SK-MEL-5 (cell line): ENCODE results near the gene DBP. TPM values are rescaled to one million over a fixed set of nuclear protein-coding genes. Genes with fewer than 3 reads are reported as not detected.

Experiments used
- total RNA-seq: library from RNA; depleted of rRNA; stranded (reverse); fragments of >200 nt; shearing (Covaris generic); gene quantifications from 2 replicates; pipeline ENCODE4 v1.2.3, GENCODE V29; 2014; rRNA removed

Gene DBP
- total RNA-seq, 1 experiment from 2014 or later = 19.9 TPM

Other genes starting within 250 kb of the DBP start
- gene KDELR1, start 245.8 kb downstream of the DBP start, total RNA-seq = 82.2 and 97.9 TPM in 2 replicates
- 0.08 TPM in 1 of 2 replicates, not detected in the other for gene GRIN2D, start 243.7 kb downstream of the DBP start, total RNA-seq
- gene GRWD1, start 191.4 kb downstream of the DBP start, total RNA-seq = 43.7 and 44.4 TPM in 2 replicates
- gene KCNJ14, start 181.8 kb downstream of the DBP start, total RNA-seq = 0.58 and 0.64 TPM in 2 replicates
- 39.5 and 41.0 TPM in 2 replicates for gene CYTH2, start 168.0 kb downstream of the DBP start, total RNA-seq
- not detected in 2 replicates for gene LMTK3, start 125.5 kb downstream of the DBP start, total RNA-seq
- 0.27 and 0.34 TPM in 2 replicates for gene SULT2B1, start 85.2 kb downstream of the DBP start, total RNA-seq
- not detected in 2 replicates for gene SPACA4, start 30.6 kb downstream of the DBP start, total RNA-seq
- gene FAM83E, start 22.3 kb downstream of the DBP start, total RNA-seq = 0.34 TPM in 1 of 2 replicates, not detected in the other
- gene RPL18, start 18.2 kb downstream of the DBP start, total RNA-seq = 1,626 and 1,782 TPM in 2 replicates
- gene SPHK2, start 17.9 kb downstream of the DBP start, total RNA-seq = 4.8 and 7.3 TPM in 2 replicates
- gene CA11, start 8.8 kb upstream of the DBP start, total RNA-seq = 5.1 and 7.1 TPM in 2 replicates
- 0.05 TPM in 1 of 2 replicates, not detected in the other for gene NTN5, start 35.6 kb upstream of the DBP start, total RNA-seq
- gene FUT2, start 58.6 kb upstream of the DBP start, total RNA-seq = not detected in 2 replicates
- 0.35 and 0.50 TPM in 2 replicates for gene MAMSTR, start 82.3 kb upstream of the DBP start, total RNA-seq
- gene RASIP1, start 103.2 kb upstream of the DBP start, total RNA-seq = 0.71 and 1.2 TPM in 2 replicates
- gene IZUMO1, start 109.5 kb upstream of the DBP start, total RNA-seq = not detected in 2 replicates
- 0.11 and 0.16 TPM in 2 replicates for gene FUT1, start 115.3 kb upstream of the DBP start, total RNA-seq
- not detected in 2 replicates for gene FGF21, start 118.1 kb upstream of the DBP start, total RNA-seq
- 12.5 and 14.4 TPM in 2 replicates for gene BCAT2, start 173.7 kb upstream of the DBP start, total RNA-seq
- 53.9 and 58.9 TPM in 2 replicates for gene HSD17B14, start 199.1 kb upstream of the DBP start, total RNA-seq
- 3.0 and 3.1 TPM in 2 replicates for gene PLEKHA4, start 231.2 kb upstream of the DBP start, total RNA-seq
- gene PPP1R15A, start 235.0 kb upstream of the DBP start, total RNA-seq = 26.3 and 30.2 TPM in 2 replicates